Stimulated activated CD8-positive, alpha-beta memory T cell treated with anti-CD3 and anti-CD28 coated beads, Interleukin-4, amount 100 ng/mL, for 4 hours (primary cell): Measurements from ENCODE around the gene HPCAL1.
A peak's percentile ranks its signal among the peaks of the same experiment; 100 is the strongest.
"Not testable (repeated sequence)": the region's sequence is repeated elsewhere in the genome, so short reads cannot be mapped to it uniquely, and the experiment has no call there.

Source experiments
- DNase-seq, 2 donors: peaks; one replicate each; pipeline ENCODE4 v3.0.0-alpha.2; 2020; ENCODE audit warnings: low read depth in 2 of 2, low spot score in 1 of 2

HPCAL1 gene

DNA sequence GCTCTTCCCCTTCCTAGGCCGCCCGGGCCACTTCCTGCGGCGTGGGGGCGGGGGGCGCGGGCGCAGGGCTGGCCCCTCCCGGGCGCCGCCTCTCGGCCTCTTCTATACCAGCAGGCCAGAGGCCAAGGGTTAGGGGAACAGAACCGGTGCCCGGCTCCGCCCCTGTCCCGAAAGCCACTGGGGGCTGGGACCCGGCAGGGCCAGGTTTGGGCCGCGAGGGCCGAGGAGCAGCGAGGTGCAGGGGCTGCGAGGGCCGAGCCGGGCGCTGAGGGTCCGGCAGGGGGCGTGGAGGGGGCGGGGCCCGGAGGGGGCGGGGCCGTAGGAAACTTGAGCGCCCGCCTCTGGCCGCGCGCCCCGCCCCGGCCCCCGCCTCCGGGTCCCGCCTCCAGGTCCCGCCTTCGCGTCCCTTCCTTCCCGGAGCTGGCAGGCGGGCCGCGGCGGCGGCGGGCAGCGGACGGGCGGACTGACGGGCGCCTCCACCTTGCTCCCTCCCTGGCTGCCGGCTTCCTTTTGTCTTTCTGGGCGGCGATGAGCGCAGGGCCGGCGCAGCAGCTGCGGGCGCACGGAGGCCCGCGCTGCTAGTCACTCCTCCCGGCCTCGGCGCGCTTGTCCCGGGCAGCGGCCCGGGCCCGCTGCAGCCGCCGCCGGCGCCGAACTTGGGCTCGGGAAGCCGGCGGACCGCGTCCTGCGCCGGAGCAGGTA, at the start of gene HPCAL1:
HPCAL1 (plus strand) TSS at position 426 of the 702 bp plus-strand sequence. CDS start 116,854 bp downstream, outside the sequence.
- peak; percentile 45 to 60 for DNase-seq

DNA sequence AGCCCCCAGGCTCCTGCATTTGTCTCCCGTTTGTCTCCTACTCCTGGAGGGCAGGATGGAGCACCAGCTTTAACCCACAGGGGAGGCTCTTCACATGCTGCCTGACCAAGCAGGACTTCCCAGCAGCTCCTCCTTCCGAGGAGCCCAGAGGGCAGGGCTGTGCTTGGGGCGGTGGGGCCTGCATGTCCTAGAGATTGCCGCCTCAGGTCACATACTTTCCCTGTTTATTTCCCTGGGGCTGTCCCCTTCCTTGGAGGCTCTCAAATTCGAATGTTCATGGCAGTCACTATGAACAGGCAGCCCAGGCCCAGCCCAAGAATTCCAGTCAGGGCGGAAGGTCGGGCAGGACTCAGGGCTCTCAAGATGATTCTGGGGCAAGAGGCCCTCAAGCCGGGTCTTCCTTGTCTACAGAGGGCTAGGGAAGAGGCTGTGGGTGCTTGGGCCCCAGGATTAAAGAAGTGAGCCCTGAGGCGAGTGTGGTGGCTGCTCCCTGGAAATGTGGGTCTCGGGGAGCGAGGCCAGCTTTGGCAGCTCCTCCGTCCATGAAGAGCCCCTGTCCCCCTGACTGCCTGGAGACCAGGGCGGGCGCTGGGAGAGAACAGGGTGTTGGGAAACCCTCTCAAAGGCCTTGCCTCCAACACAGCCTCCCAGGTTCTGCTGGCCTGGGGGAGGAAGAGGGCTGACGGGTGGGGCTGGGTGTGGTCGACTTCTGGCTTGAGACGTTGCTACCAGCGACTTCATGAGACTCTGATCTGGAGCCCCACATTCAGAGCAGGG, 48.9 kb upstream of the HPCAL1 start:
- no peak for DNase-seq

DNA sequence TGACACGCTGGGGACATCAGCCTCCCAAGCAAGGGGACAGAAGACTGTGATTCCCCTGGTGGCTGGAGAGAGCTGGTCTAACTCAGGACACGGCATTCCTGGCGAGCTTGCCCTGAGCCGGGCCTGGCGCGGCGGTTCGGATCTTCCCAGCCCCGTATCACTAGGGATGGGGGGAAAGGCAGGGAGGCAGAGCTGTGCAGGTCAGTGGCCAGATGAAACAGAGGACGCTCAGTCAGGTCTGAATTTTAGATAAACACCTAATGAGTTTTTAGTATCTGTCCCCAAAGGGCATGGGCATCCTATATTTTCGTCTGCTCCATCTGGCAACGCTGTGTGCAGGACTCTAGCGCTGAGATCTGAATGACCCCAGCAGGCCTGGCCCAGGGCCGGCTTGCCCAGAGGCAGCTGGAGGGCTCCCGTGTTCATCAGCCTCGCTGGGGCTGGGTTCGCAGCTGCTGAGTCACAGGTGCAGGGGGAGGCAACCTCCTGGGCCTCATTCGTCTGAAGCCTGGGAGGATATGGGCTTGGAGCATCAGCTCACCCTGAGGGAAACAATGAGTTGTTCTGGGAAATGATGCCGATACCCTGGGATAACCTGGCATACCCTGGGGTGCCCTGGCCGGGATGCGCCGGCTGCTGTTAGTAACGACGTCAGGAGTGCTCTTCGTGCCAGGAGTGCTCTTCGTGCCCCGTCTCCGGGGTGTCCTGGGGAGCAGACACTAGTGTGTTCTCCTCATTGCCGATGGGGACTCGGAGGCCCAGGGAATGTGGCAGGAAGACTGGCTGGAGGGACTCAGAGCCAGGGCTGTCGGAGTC, 48.1 kb upstream of the HPCAL1 start:
- no peak for DNase-seq

DNA sequence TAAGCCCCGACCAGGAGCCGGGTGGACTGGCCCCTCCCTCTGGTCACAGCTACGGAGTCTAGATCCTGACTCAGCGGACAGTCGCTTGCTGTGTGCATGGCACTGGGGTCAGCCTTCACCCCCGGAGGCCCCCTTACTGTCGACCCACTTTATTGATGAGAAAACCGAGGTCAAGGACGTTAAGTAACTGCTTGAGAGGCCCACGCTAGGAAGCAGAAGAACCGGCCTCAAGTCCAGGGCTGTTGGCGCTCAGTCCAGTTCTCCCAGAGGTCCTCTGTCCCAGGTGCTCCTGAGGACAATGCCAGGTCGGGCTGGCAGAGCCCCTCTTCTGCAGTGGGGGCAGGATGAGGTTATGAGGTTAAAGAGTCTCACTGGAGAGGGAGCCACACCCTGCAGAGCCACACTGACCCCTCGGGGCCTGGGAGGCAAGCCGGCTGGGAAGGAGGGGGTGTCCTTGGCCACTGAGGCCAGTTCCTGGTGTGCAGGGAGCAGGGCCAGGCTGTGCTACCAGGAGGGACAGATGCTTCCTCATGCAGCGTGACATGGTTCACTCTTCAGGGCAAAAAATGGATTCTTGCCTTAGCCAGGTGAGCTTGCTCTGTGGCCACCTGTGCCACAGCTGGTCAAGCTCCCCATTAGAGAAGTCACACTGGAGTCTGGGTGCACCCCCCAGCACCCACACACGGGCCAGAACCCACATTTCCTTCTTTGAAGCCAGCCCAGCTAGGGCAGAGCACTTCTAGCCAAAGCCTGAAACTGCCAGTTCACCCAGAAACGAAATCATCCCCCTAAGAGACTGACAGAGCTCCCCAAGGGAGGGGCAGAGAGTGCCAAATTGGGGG, 47.3 kb upstream of the HPCAL1 start:
- DNase-seq = no peak

DNA sequence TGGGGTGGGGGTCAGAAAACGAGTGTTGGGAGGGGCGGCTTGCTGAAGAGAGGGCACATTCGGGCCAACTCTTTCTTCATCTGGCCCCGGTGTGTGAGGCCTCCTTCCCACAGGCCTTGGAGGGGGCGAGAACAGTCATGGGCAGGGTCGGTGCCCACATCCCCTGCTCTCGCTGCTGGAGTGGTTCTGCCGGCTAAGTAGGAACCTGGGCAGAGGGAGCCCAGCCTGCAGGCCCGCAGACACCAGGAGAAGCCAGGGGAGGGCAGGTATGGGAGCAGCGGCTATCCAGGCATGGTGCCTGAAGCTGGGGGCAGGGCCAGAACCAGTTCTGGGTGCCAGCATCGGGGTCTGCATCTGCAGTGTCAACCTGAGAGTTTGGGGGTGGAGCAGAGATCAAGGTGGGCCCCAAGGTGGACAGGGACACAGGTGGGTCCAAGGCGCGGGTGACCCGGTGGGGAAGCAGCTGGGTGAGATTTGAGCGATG, 46.6 kb upstream of the HPCAL1 start:
- no peak for DNase-seq

DNA sequence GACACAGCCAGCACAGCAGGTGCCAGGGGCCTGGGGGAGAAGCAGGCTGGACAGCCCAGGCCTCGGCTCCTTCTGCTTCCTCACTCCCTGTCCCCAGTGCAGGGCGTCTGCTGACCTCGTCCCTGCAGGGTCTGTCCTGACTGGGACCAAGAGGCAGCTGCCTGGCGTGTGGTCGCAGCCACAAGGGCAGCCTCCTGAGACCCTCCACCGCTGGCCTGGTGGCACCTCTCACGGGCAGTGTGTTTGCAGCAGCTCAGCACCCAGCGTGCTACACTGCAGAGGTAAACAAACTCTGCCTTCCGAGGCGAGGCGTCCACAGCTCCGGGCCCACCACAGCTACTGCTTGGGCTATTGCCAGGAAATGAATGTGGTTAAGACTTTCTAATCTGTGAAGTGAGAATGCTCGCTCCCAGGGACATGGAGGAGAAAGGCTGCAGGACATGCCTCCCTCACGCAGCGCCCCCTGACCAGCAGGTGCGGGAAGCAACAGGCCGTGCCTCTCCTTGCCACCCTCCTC, 46.1 kb upstream of the HPCAL1 start:
- DNase-seq = no peak

DNA sequence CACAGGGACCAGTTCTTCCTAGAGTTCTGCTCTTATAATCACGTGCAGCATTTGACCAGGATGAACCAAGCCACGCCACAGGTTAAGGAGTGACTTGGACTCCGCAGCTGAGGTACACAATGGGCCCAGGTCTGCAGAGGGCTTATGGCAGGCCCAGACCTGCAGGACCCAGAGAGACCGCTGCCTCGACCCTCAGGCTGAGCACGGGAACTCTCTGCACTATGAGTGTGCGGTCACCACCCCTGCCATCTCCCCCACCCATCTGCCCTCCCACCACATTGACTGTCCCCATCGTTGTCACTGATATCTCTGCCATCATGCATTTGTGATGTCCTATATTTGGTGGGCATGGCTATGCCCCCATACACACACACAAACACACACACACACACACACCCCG, 45.7 kb upstream of the HPCAL1 start:
- no peak for DNase-seq

DNA sequence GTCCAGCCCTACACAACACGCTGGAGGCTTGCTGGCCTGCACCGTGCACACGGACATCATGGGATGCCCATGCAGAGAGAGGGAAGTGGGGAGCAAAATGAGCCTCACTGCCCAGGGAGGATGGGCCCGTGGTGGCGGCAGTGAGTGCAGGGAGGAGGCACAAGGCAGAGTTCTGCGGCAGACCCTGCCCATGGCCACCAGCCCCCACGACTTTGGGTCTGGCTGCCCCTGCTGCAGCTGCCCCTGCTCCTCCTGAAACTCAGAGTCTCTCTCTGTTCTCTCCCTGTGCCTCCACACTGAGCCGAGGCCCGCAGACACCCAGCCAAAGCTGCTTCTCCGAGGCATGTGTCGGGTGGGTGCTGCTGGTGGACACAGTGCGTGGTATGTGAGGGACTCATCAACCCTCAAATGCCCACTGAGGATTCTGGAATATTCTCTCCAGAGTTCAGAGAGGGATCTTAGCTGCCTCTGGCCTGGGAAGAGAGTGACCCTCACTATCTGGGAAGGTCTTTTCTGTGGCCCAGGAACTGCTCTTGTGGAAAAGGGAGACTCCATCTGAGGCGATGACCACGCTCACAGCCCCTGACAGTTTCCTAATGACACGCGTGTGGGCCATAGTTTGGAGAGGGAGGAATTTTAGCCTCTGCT, 45.1 kb upstream of the HPCAL1 start:
- no peak for DNase-seq

DNA sequence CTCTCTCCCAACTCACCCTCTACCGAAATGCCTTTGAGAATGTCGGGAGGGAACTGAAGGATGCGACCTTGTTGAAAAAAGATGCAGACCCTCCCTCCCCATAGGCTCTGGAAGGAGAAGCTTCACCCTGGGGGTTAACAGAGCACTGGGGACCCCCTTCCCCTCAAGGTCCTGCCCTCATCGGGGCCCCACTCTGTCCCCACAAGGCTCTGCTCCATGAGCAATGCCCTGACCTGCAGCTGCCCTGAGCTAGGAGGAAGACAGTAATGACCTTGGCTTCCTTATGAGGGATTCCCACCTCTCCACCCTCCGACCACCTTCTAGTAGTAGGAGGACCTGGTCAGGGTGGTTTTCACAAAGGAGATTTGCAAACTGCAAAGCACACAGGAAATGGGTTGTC, 44.4 kb upstream of the HPCAL1 start:
- DNase-seq = no peak

DNA sequence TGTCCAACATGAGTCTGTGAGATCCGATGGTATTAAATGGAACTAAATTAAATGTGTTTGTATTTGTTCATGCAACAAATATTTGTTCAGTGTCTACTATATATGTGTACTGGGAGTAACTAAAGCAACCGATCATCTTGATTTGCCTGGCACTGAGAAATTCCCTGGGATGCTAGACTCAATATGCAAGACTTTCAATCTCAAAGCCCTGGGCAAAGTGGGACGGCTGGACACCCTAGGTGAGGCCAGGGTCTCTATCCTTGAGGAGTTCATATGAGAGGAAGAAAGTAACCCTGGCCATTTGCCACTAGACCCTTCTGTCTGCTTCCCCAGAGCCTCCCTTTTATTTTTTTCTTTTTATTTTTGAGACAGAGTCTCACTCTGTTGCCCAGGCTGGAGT, 44.0 kb upstream of the HPCAL1 start:
- no peak for DNase-seq

DNA sequence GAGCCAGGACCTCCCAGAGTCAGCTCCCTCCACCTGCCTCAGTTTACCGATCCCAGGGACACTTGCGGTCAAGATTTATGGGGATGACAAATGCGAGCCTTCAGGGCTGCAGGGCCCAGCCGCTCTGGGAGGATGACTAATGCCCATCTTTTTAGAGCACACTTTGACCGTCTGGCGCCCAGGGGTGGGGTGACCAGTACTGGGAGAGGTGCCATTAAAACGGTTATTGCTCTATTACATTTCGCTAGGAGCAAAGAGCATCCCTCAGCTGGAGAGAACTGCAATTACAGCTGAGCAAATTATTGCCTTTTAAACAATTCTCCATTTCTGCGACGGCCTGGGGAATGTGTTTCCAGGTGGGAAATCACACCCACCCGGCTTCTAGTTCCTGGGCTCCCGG, 42.6 kb upstream of the HPCAL1 start:
- no peak for DNase-seq

DNA sequence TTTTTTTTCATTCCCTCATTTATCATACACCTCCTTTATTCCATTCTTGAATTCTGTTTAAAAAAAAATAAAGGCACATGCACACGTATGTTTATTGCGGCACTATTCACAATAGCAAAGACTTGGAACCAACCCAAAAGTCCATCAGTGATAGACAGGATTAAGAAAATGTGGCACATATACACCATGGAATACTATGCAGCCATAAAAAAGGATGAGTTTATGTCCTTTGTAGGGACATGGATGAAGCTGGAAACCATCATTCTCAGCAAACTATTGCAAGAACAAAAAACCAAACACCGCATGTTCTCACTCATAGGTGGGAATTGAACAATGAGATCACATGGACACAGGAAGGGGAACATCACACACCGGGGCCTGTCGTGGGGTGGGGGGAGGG, 39.2 kb upstream of the HPCAL1 start:
- DNase-seq = not testable (repeated sequence)

DNA sequence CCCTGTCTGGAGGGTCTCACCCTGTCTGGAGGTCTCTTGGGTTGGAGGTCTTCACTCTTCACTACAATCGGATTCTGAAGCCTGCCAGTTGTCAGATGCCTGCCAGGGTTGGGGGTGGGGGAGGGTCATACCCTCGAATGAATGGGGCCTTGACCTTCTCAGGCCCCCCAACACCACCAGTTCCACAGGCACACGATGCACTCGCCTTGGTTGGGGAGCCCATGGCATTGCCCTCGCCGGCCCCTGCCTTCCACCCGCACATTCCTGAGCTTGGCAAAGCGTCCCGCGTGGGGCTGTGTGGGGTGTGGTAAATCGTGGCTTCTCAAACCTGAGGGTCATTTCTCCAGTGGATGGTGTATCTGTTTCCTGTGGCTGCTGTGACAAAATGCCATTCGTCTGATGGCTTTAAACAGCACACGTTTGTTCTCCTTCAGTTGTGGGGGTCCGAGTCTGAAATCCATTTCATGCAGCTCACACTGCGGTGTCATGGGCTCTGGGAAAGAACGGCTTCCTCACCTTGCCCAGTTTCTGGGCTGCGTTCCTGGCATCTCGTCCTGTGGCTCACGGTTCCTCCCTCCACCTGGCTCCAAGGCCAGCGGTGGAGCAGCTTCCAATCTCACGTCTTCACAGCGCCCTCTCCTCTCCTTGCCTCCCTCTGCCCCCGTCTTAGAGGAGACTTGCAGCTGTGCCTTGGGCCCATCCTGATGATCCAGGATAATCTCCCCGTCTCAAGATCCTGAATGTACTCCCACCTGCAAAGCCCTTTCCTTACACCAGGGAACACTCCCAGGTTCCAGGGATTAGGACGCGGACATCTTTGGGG, 38.0 kb upstream of the HPCAL1 start:
- DNase-seq = no peak

DNA sequence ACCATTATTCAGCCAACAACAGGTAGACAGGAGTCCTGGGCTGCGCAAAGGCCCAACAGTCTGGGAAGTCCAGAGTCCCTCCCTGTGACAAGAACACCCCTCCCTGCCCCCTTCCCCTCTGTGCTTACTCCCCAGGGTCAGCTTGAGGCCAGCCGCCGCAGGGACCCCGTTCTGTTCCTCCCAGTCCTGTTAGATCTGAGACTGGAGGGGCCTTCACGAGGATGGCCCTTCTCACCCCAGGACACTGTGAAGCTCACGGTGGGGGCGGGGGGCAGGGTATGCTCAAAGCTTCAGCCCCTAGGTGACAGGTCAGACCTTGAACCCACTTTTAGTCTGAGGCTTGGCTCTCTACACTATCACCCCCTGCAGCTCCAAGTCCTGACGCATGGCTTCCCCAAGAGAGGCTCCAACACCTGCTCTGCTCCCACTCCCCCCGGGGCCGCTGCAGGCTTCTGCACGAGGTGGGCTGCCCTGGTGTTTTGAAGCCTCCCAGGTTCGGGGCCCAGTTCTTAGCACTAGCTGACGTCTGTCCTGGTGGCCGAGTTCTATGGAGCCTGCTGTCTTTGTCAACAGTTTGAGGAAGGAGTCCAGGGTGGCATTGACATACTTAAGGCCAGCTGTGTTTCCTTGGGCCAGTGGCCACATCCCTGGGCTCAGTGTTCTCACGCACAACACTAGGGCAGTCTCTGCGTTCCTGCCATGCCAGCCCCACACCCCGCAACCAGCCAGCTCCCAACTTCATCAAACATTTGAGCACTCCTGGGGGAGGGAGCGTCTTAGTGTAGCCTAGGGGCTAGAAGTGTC, 37.2 kb upstream of the HPCAL1 start:
- DNase-seq = no peak

DNA sequence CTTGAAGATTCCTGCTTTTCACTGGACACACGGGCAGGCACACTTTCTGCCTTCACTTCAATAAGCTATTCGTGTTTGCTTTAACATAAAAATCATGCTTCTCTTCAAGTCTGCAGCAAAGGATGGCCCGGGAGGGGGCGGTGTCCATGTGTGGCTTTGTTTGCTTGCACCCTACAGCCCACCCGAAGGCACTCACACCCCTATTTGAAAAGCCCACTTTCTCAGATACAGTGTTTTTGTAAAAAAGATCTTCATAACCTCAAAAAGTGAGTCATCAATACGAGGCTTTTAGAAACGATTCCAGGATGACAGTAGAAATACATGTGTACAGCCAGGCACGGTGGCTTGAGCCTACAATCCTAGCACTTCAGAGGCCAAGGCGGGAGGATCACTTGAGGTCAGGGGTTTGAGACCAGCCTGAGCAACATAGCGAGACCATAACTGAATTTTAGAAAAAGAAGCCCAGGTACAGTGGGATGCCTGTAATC, 36.5 kb upstream of the HPCAL1 start:
- no peak for DNase-seq

DNA sequence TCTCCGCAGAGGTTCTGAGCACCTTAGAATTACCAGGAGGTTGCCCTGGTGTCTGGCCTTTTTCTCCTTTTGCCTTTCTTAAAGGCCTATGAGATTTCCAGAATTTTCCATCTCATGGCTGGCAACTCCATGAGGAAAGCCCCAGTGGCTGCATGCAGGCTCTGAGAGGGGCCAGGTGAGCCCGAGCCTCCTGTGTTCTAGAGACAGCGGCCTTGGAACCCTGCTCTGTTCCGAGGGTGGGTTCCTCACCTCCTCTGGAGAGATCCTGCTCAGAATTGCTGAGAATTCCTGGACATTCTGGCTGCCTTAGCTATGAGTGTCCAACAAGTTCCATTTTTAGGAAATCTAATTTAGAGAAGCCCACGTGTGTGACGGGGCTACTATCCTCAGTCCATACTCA, 35.7 kb upstream of the HPCAL1 start:
- no peak for DNase-seq

DNA sequence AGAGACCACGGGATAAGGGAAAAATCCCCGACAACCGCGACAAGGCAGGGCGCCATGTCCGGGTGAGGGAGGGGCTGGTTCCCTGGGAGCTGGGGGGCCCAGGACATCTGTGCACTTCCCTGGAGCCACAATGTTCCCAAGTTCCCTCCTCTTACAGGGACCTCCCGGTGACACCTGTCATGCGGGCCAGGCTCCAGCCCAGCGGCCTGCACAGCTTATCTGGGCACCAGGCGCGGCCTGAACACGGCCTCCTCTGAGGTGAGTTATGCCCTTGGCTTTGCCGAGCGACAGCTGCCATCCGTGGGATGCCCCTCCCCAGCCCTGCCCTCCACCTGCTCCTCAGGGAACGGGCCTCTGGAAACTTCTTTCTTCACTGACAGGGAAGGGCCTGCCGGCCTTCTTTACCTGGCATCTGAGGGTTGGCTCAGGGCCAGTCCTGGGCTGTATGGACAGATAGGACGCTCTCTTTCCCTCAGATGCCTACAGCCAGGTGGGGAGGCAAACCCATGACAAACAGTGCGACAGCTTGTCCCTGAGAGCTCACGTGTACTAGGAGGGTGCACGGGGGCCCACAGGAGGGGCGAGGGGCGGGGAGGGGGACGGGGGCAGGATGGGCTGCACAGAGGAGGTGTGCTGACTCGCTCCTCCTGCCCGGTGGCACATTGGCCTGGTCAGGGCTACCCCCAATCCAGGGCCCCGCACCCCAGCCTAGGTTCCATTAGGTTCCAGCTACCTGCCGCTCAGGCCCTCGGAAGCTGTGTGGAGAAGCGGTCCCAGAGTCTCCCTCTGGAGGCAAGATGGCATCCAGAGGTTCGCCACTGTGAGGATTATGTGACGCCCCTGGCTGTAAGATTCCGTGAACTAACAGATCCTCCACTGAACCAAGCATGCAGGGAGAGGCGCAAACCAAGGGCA, 34.9 kb upstream of the HPCAL1 start:
- no peak for DNase-seq
